Activated CD8-positive, alpha-beta memory T cell treated with anti-CD3 and anti-CD28 coated beads for 24 hours (primary cell): ENCODE data around the gene PTEN.

Experiments used
- DNase-seq: peaks from one replicate; pipeline ENCODE4 v3.0.0-alpha.2; 2020

Gene PTEN

DNA sequence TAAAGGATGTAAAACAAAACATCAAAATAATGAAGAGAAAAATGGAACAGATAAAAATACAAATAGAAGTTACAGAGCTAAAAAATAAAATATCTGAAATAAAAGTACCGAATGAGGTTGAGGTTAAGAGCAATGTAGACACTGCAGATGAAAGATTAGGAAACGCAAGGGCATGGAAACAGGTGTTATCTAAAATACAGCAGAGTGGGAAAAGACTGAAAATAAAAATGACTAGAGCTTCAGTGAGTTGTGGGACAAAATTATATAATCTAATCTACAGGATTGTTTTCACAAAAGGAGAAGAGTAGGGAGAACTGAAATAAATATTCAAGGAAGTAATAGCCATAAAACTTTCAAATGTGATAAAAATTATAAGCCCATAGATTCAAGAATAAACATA is 123.8 kb downstream of the PTEN start:
- DNase-seq = no peak

DNA sequence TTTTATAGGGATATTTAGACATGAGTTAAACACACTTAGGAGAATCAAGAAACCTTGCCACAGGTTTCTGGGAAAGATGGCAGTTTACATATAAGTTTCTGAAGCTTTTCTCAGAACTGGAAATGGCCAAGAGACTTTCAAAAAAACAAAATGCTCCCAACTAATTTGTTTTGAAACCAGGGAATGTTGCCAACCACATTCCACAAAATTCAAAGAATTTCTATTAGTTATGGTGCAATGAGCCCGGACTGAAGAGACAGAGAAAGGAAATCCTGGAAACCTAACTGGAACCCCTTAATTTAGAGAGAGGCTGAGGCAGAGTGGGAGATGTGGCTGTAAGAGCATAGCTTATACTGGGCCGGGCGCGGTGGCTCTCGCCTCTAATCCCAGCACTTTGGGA is 128.5 kb downstream of the PTEN start:
- no peak for DNase-seq

DNA sequence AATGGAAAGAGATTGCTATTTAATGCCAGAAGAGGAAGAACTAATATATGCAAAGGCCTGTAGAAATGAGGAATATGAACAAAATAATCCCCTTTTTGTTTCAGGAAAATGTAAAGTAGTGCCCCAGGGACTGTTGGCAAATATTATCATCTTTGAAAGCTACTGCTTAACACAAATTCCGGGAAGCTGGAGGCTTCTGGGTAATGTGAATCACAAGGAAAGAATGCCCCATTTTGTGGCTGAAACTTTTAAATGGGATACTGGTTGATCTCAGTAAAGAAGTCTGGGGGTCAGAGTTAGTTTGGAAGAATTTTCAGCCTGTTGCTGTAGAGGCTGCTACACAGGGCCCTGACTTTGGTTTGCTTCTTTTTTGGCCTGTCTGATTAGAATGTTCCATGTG is 141.0 kb downstream of the PTEN start:
- DNase-seq = no peak

DNA sequence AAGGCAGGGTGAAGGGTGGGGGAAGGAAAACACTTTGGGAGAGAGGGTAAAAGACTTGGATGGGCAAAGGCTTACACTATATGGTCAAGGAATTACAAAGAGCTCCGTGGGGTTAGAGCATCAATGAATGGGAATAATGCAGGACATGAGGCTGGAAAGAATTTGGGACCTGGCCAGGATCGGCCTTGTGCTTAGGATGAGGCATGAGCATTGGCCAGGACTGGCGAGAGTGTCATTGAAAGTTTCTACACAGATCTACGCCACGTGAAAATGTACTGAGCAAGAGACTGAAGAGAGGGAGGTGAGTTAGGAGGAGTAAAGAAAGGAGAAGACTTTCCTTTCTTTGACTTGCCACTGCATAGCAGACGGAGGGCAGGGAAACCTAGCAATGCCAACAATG is 142.8 kb downstream of the PTEN start:
- no peak for DNase-seq

DNA sequence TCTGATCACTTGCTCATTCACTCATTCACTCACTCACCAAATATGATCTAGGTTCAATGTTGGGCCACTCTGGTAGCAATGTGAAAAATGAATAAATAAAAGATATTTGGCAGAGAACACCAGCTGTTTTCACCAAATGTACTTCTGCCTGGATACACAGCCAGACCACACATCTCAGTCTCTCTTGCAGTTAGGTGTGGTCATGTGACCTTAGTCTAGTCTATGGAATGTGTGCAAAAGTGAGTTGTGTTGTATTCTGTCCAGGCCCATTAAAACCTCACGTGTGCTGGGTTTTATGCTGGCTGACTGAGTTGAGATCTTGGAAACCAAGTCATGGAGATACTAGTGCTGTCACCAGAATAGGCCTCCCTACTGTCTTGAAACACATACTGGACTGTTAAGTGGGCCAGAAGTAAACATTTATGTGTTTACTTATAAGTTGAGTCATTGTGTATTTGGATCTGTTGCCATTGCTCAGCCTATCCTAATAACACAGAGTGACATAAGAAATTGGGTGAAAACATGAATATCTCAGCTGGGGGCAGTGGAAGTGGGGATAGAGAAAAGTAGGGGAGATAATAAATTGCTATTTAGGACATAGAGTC is 145.5 kb downstream of the PTEN start:
- DNase-seq = no peak

DNA sequence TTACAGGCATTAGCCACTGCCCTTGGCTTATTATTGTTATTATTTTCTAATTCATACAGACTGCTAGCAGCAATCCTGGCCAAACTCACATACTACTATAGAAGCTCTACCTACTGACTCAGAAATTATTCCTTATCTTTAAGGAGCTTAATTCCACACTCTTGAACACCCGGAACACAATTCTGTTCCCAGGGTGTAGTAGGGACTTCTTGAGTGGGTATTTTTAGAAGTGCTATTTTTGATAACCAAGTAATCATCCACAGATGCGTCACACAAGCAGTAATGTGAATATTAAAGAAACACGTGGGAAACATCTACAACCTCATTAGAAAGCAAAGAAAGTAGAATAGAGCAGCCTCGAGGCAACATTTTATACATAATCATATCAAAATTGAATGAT is 149.2 kb downstream of the PTEN start:
- DNase-seq = no peak

DNA sequence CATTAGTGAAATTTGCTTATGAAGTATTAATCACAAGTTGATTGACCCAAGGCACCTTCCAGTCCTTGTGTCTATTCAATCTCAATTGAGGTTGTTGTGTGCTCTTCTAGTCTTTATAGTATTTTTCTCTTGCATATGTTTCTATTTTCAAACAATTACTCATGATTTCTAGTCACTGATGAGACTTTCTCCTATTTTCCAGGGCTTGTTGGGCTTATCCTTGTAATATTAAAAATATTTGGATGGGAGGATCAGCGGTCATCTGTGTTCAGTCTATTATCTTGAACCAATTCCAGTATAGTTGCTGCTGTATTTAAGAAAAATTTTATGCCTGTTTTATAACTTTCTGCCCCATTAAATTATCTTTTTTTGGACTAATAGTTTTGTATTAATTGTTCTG is 154.4 kb downstream of the PTEN start:
- no peak for DNase-seq

DNA sequence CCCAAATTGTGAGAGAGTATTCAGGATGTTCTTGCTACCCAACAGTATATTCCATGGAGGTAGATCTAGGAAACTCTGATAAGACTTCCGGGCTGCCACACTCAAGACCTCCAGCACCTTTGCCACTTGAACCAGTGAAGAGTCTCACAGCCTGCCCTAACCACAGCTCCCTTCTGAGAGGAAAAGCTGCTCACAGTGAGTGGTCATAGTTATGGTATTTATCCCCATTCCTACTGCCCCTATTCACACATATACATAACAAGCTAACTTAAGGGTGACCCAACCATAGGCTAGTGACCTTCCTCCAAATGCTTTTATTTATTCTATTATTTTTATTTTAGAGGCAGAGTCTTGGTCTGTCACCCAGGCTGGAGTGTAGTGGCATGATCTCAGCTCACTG is 156.3 kb downstream of the PTEN start:
- no peak for DNase-seq
